Stimulated activated CD4-positive, alpha-beta T cell treated with anti-CD3 and anti-CD28 coated beads, Interleukin-15, amount 100 ng/mL, for 1 hour (primary cell): ENCODE measurements around the gene PRR18.

Experiments
- DNase-seq, 2 donors: peaks; one replicate each; pipeline ENCODE4 v3.0.0-alpha.2; 2020; ENCODE audit warnings: low read depth in 1 of 2, low spot score in 1 of 2

The PRR18 gene

DNA sequence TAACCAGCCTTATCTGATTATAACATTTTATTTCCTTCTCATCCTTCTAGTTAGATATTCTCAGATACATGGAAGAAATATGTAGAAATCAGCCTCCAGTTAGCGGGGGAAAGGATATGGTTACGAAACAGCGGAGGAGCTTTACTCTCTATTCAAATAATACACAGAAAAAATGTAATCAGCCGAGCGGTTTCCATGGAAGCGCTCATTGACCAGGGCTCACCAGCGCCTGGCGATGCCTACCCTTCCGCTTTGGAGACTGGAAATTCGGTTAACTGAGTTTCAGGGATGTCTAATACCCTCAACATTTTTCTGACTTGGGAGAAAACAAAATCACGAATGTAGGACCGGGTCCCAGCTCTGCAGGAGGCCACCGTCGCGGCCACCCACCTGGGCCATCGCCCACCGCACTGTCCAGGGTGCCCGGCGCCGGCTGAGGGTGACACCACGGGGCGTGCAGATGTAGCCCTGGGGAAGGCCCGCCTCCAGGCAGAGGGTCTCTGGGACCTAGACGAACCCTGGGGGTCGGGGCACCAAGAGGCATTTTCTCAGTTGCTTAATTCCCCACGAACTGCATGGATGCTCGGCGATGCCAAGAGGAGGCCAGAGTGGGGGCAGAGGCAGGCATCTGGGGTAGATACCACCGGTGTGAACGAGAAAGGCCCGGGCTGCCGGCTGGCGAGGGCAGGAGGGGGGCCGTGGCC, 1.7 kb downstream of the PRR18 start:
- no peak for DNase-seq

DNA sequence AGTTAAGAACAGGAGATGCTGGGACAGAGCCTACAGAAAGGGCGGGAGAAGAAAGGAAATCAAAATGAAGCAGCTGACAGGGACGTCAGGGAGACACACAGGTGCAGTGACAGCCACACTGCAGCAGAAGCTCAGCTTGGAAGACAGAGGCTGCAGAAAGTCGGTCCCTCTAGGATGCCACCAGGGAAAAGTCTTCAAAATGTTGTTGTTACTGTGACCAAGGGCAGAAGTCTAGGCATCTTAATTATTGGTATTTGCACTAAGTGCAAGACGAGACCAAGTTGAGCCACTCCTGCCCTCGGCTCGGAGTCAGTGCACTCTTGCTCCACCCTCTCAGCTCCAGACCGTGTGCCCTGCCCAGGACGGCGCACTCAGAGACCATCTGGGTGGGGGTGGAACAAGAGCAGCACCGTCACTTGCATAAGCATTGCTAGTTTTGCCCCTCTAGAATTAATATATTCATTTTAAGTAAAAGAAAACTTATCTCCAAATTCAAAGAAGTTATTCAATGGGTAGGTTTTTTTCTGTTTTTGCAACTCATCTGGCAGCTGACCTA, 2.6 kb downstream of the PRR18 start:
- no peak for DNase-seq

DNA sequence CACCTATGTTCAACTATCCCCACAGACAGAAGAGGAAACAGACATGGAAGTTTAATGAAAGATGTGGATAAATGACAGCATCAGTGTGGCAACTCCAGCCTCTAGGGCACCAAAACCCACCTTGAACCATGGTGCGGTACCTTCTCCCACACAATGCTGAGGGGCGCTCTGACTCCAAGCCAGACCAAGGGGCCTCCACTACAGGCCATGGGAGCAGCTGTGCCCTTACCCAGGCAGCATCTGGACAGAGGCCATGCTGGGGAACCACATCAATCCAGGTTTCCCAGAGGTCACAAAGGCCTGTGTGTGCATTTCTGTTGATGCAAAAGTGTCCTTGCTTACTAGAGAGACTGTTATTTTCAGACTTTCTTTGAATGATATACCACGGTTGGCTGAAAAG, 4.1 kb downstream of the PRR18 start:
- DNase-seq, result no peak

DNA sequence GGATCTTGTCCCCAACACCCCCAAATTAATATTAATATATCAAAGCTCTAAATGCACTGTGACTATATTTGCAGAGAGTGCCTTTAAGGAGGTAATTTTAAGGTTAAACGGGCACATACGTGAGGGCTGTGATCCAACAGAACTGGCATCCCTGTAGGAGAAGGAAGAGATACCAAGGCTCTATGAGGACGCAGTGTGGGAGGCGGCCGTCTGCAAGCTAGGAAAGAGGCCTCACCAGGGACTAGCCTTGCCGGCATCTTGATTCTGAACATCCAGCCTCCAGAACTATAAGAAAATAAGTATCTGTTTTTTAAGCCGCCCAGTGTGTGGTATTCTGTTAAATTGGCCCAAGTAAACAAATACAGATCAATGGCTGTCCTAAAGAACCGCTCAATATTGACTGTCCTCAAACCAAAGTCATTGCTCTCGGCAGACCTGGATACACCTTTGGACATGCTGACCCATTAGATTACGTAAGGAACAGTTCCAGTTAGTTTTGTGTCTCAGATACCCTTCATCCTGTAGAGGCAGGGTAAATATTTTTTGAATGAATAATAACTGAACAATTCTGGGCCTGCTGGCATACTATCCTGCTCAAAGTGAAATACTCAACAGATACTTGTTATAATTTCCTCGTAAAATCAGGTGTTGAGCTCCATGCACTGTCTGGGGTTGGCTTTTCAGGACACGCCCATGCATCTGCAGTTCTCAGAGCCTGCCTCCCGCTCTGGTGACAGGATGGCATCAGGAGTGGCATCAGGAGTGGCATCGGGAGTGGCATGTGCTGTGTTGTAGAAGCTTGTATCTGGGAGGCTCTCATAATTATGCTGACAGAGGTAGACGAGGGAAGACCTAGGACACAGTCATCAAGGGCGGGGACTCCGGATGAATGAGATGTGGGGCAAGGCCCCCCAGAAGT, 6.3 kb downstream of the PRR18 start:
- DNase-seq, result no peak

DNA sequence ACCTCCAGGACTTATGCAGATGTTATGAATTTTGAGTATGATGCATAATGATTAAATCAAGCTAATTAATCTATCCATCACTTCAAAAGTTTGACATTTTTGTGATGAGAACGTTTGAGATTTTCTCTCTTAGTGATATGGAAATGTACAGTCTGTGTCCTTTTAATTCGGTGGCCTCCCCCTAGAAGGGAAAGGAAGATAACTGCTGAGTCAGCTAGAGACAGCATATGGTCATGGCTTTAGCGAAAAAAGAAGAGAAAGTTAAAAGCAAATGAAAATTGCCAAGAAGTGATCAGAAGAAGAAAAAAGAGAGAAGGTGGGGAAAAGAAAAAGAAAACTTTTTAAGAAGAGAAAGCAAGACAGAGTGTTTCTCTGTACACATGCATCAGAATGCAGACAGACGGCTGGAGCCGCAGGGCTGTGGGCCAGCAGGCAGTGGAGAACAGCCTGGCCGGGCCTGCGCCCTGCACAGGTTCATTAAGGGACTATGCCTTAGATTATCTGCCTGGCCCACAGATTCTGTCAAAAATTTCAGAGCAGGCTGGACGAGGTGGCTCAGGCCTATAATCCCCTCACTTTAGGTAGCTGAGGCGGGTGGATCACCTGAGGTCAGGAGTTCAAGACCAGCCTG, 7.7 kb downstream of the PRR18 start:
- DNase-seq, result no peak

DNA sequence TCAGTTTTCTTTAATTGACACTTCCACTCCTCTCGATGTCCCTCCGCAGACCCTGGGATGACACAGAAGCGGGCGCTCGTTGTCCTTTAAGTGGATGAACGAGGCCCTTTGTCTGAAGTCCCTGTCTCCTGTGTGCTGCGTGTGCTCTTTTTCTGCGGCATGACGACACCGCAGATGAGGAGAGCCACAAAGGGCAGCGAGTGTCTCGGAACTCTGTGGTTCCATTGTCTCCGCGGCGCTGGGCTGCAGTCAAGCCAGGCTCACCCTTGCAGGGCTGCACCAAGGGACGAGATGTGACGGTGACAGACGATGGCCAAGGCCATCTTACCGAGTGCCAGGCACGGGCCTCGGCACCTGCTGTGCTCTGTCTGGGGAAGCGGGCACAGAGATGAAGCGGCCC, 10.6 kb downstream of the PRR18 start:
- DNase-seq, result no peak

DNA sequence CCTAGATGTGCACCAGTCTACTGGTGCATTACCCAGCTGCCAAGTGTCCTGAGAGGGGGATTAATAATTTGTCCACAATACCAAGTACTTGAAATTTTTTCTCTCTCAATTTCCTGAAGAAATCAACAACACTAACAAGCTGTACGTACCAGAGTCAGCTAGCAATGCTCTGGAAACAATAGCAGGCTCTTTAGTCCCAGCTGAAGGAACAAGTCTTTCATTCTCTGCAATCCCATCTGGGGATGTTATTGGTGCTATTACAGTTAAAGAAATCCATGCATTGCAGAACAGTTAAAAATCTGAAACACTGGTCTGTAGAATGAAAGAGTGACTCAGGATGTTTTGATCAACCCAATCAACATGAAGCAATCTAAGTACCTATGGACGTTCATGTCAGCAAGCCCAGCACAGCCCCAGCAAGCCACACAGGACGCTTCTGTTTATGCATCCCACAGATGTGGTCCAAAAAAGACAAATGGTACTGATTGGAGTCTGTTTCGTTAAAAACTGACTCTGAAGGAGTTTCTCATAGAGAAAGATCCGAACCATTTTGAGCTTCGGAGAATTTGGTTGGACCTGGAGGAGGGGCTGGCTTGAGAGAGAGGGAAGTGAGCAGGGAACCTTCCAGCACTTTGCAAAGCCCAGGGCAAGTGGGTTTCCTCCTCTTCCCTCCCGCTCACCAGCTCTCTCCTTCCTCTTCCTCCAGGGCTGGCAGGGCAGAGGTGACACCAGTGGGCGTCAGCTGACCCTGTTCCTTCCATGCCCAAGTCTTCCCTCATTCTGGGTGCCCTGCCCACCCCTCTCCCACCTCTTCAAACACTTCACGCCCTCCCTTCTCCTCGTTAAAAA, 11.9 kb downstream of the PRR18 start:
- no peak for DNase-seq

DNA sequence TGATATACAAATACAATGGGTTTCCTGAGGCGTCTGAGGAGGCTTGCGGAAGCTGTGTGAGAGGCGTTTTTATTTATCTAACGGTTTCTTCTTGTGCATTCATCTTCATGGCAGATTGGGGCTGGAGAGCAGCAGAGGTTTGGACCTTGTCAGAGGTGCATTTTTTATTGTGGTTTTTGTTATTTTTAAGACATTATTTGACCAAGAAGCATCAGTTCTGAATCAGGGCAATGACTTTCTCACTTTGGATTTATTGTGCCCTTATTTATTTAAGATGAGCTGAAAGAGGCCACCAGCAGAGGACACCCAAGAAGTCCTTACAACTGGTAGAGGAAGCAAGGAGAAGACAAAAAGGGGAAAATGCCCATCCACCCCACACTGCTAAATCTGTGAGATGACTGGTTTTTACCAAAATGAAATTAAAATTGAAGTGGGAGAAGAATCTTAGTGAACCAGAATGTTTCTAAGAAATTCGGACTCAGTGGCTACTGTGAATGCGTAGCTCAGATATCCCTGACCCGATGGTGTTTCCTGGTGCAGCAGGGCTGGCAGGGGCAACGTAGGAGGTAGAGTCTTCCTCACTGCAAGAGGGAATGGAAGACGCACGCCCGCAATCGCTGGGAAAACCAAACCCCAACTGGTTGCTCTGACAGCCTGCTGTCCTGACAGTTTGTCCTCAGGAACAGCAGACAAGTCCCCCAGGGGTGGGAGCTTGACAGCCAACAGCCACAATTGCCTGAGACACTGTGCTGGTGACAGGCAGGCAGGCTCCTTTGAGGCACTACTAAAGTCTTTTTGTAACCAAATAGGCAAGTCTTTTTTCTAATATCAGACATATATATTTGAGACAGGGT, 14.2 kb downstream of the PRR18 start:
- DNase-seq, result no peak

DNA sequence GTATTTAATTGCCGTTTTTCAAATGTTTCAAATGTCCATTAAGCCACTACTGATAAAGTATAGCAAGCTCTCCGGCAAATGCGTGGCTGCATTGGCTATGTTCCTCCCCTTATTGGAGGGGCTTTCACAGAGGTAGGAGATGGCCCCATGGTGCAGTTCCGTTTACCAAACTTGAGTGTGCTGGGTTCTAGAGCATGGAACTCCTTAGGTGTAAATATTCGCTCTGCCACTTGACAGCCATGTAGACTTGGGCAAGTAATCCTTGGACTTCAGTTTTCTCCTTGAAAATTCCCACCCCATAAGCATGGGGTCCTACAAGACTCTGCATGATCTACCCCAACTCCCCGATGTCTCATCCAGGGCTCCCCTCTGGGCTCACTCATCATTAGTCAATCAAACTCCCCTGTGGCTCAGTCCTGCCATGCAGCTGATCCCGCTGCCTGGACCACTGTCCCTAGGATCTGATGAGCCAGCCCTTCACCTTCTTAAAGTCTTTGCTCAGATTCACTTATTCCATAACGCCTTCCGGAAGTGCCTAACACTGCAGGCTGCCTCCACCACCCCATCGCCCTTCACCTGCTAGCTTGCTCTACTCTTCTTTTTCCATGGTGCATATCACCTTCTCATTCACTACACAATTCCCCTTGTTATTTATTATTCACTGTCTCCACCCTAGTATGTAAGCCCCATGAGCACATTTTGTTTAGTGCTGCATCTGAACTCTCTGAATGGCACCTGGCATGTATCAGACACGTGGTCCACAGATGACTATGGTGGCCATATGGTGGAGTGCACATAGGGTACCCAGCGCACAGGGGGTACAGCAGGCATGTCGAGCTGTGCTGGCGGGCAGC, 18.8 kb downstream of the PRR18 start:
- no peak for DNase-seq

DNA sequence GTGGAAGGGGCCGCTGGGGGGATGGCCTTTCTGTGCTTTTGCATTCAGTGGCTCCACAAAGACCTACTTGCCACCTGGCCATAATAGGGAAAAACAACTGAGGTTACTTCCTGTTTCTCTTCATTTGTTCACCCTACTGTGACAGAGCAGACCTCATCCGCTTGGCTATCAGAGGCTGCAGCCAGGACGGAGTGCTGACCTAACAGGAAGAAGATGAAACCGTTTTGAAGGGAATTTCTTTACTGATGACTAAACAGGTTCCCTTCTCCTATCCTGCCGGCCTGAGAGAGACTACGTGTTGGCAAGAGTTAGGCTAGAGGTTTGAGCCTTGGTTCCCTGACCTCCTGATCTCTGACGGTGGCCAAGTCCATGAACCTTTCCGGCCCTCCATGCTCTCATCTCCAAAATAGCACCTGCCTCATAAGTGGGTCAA, 21.3 kb downstream of the PRR18 start:
- DNase-seq, result no peak

DNA sequence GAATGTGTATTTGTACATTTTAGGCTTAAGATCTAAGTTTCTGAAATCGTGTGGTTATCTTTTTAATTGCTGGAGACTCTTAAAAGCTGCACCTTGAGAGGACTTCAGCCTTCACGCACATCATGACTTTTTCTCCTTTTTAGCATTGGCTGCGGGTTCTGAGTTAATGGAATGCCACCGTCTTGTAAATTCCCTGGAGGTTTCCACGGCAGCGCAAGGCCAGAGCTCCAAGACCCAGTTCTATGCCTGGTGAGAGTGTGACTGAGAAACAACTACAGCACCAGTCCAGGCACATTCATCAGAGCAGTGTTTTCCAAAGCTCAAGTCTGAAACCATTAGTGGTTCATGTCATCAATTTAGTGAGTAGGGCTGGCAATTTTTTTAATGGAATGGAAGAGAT, 23.0 kb downstream of the PRR18 start:
- no peak for DNase-seq

DNA sequence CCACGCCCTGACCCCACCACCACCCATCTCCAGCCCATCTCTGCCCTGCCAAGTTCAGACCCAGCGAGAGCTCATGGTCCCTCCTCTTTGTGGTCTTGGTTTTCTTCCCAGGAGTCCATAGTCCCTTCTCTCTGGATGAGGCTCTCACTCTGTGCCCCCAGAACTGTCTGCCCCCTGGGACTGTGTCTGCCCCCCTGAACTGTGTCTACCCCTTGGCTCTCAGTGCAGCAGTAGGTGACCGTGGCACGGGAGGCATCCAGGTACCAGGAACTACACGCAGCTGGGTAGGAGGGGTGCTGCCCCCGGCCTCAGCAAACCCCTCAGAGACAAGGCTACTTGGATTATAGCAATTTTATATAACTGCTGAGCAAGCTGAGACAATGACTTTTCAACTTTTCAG, 23.6 kb downstream of the PRR18 start:
- no peak for DNase-seq

DNA sequence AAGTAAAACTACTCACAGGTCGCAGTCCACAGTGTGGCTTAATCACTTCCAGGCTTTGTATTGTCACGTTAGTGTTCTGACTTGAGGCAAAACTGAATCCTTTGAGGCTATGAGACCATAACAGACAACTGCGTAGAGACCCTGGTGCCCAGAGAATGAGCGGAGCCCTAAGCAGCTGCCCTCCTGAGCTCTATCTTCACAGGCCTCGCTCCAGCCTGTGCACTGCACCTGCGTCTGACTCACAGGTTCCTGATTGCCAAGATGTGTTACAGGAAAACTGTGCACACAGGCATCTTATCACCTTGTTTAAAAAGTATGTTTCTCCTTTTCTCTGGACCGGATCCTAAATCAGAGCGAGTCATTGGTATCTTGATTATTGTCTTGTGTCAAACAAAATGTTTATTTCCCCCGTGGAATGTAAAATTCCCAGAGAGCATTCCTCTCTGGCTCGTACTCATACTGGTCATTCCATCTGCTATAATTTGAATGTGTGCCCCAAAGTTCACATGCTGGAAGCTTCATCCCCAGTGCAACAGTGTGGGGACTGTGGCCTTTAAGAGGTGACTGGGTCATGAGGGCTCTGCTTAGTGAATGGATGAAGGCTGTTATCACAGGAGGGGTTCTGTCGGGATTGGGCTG, 25.7 kb downstream of the PRR18 start:
- DNase-seq, result no peak

DNA sequence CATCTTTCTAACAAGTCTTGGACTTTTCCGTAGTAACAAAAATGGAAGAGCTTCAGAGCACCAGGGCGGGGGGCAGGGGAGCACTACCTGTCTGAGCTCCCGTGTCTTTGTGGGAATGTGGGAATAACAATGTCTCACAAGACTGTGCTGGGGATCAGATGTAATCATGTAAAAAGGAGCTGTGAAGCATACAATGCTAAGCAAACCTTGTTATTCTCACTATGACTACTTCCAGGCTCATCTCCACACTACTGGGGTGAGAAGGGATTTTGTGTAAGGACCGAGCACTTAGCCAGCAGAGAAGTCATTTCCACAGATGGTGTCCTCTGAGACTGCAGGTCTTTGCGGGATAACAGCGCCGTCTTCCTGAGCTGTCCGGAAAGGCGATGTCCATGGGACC, 27.1 kb downstream of the PRR18 start:
- no peak for DNase-seq

DNA sequence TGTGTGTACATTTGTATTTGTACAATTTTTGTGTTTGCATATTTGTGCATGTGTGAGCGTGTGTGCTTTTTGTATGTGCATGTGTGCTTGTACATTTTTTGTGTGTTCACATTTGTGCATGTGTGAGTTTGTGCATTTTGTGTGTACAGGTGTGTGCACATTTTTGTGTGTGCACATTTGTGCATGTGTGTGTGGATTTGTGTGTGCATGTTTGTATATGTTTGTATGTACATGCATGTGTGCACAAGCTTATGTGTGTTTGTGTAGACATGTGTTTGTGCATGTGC, 28.9 kb downstream of the PRR18 start:
- DNase-seq, result no peak

DNA sequence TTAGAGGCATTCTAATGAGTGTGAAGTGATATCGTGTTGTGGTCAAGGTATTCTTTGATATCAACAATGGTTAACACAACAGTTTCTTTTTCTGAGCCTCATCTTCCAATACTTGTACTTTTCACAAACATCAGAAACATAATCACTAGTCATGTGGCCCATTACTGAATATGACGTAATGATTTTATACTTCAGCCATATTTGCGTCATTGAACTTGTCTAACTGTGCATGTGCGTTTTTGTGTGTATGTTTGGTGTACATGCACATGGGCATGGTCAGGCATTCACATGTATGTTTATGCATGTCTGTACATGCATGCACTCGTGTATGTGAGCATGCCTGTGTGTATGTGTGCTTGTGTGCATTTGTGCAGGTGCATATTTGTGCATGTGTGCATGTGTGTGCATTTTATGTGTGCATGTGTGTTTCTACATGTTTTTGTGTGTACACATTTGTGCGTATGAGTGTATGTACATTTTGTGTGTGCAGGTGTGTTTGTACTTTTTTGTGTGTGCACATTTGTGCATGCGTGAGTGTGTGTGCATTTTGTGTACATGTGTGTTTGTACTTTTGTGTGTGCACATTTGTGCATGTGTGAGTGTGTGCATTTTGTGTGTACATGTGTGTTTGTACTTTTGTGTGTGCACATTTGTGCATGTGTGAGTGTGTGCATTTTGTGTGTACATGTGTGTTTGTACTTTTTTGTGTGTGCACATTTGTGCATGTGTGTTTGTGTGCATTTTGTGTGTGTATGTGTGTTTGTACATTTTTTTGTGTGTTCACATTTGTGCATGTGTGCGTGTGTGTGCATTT, 29.4 kb downstream of the PRR18 start:
- DNase-seq, result no peak

DNA sequence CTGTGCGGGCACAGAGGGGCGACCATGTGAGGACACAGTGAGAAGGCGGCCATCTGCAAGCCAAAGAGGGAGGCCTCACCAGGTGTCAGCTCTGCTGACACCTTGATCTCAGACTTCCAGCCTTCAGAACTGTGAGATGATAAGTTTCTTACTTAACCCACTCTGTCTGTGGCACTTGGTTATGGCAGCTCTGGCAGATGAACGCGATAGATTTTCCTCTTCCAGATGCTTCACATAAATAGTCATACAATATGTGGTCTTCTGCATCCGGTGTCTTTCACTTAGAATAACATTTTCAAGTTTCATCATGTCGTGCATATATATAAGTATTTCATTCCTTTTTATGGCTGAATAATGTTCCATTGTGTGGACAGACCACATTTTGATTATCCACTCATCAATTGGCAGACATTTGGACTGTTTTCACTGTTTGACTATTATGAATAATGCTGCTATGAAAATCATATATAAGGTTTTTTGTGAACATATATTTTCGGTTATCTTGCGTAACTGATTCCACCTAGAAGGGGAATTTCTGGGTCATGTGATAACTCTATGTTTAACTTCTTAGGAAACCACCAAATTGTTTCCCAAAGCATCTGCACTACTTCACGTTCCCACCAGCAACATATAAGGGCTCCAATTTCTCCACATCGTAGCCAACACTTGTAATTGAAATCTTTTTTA, 30.2 kb downstream of the PRR18 start:
- no peak for DNase-seq
